GM21717 (cell line): ENCODE results near the gene SIGLEC15.
A peak's percentile ranks its signal among the peaks of the same experiment; 100 is the strongest.

ENCODE experiments used
- ATAC-seq: cut with Tn5 transposase; IDR thresholded peaks from one replicate; pipeline ENCODE4 v1.9.1; 2021; ENCODE audit warnings: mild to moderate bottlenecking, moderate library complexity; ENCODE audit not compliant: unreplicated experiment

The SIGLEC15 gene

DNA sequence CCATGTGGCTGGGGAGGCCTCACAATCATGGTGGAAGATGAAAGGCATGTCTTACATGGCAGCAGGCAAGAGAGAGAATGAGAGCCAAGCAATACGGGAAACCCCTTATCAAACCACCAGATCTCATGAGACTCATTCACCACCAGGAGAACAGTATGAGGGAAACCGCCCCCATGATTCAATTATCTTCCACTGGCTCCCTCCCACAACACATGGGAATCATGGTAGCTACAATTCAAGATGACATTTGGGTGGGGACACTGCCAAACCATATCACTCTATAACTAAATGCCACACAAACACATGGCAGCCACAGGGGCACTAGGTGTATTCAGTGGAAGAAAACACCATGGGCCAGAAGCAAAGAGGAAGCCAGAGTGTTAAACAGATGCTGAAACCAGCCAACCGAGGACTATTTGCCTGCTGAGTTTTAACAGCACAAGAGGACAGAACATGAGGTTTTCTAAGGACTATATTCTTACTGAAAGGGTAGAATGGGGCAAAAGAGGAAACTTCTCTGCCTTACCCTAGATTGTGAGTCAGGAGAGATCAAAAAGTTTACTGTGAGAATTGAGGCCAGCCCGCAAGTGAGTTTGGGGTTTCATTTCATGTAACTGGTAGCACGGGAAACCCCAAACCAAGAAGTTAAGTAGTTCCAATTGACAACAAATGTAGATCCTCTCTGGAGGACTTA lies 49.2 kb downstream of the SIGLEC15 start:
- peak; percentile 96 for ATAC-seq

- no peak for ATAC-seq
These were observed 50.7 kb downstream of the SIGLEC15 start for GRCh38 chr18:45876161-45876560.

DNA sequence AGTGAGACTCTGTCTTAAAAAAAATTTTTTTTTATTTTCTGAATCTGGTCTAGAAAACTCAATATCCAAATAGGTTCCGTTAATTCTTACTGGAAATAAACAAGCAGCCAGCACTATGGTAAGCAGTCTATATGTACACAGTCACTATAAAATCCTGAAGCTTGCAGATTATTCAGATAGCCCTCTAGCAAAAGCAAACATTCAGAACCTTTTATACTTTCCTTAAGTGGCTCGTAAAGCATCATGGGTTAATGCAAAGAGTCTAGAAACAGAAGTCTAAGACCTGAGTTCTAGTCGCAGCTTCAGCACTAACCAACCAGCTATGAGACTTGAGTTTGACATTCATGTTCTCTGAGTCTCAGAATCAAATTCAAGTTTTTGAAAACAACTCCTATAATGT lies 51.9 kb downstream of the SIGLEC15 start:
- ATAC-seq, result no peak

GRCh38 chr18:45879681-45880655 lies 54.5 kb downstream of the SIGLEC15 start:
- peak; percentile 78 for ATAC-seq

- no peak for ATAC-seq
These were observed 55.5 kb downstream of the SIGLEC15 start for GRCh38 chr18:45880876-45881558.

- no peak for ATAC-seq
These were observed 62.1 kb downstream of the SIGLEC15 start for GRCh38 chr18:45887585-45887984.

GRCh38 chr18:45889419-45890064 lies 64.1 kb downstream of the SIGLEC15 start:
- ATAC-seq, result no peak

DNA sequence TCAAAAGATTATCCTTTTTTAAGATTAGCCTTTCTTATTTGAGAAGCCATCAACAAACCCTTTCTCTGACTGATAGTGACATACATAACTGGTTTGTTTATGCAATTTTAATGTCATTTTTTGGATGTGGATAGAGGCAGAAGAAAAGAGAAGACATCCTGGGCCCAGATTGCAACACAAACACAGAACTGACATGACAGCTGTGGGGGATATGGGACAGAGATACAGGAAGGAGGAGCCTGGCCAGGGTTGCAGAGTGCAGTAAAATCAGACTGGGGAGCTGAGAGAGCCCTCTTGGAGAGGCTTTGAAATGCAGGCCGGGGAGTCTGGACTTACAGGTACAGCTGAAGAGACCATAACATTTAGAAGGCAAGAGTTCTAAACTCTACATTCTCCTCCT lies 65.1 kb downstream of the SIGLEC15 start:
- no peak for ATAC-seq

DNA sequence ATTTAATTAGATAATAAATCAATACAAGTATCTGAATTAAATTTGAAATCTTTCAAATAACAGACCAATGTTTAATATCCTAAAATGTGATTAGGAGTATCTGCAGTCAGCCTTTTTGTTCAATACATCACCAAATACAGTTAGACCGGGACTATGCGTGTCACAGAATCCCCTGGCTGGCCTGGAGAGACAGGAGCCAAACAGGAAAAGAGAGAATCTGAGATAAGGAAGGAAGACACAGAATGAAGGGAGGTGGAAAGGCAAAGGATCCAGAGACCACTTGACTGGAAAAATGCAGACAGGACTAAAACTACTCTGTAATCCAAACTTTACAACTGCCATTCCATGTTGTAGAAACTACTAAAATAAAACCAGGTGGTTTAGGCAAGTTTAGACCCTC lies 66.3 kb downstream of the SIGLEC15 start:
- ATAC-seq, result no peak
